Fibroblast of mammary gland (primary cell): ENCODE results near the gene PRR29.

Experiments used
- DNase-seq: peaks from one replicate; pipeline ENCODE4 v3.0.0-alpha.2; 2010; ENCODE audit warnings: low read depth
- H3K4me3 ChIP-seq: 2 replicates; pipeline ENCODE4 v1.5.1; 2011; ENCODE audit warnings: low read depth, mild to moderate bottlenecking, low read length, moderate library complexity; ENCODE audit not compliant: control insufficient read depth
- TF ChIP-seq, protein P1 (sequence below): conservative IDR thresholded peaks from 2 replicates; pipeline ENCODE4 v1.5.1; 2011; ENCODE audit warnings: low read depth, low read length, inconsistent platforms; ENCODE audit not compliant: control insufficient read depth, insufficient read depth

The PRR29 gene

DNA sequence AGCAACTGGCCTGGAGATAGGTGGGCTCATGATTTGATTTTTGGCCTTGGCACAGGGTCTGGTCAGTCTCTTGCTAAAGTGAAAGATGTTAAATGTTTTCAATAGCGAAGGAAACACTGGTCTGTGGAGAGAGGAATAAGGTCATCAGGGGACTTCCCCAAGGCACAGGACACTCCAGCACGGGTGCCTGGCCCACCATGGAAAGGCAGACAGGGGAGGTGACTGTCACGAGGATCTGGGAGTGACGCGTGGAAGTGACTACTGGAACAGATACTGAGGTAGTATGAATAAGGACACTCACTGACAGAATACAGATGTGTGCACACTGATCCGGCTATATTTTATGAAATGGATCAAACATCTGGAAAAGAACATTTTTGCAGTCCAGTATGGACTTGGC is 39.0 kb downstream of the PRR29 start:
- TF ChIP-seq, protein P1, sequence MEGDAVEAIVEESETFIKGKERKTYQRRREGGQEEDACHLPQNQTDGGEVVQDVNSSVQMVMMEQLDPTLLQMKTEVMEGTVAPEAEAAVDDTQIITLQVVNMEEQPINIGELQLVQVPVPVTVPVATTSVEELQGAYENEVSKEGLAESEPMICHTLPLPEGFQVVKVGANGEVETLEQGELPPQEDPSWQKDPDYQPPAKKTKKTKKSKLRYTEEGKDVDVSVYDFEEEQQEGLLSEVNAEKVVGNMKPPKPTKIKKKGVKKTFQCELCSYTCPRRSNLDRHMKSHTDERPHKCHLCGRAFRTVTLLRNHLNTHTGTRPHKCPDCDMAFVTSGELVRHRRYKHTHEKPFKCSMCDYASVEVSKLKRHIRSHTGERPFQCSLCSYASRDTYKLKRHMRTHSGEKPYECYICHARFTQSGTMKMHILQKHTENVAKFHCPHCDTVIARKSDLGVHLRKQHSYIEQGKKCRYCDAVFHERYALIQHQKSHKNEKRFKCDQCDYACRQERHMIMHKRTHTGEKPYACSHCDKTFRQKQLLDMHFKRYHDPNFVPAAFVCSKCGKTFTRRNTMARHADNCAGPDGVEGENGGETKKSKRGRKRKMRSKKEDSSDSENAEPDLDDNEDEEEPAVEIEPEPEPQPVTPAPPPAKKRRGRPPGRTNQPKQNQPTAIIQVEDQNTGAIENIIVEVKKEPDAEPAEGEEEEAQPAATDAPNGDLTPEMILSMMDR, result no peak
- no peak for DNase-seq
- H3K4me3 ChIP-seq, result no peak overlapping the region

DNA sequence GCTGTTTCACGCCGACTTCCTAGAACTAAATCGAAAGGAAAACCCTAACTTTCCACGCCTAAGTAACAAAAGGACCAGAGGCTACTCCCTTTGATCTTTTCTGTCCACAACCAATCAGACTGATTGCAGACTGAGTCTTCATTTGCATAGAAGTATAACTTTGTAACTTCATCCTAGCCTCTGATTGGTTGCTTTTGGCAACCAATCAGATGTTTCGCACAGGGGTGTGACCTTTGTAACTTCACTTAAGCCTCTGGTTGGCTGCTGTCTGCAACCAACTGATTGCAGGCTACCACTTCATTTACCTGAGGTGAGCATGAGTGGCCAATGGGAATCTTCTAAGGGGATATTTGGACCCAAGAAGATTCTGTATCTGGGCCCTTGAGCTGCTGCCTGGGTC is 39.7 kb downstream of the PRR29 start:
- H3K4me3 ChIP-seq, result no peak overlapping the region
- TF ChIP-seq, protein P1, result no peak
- DNase-seq, result no peak

DNA sequence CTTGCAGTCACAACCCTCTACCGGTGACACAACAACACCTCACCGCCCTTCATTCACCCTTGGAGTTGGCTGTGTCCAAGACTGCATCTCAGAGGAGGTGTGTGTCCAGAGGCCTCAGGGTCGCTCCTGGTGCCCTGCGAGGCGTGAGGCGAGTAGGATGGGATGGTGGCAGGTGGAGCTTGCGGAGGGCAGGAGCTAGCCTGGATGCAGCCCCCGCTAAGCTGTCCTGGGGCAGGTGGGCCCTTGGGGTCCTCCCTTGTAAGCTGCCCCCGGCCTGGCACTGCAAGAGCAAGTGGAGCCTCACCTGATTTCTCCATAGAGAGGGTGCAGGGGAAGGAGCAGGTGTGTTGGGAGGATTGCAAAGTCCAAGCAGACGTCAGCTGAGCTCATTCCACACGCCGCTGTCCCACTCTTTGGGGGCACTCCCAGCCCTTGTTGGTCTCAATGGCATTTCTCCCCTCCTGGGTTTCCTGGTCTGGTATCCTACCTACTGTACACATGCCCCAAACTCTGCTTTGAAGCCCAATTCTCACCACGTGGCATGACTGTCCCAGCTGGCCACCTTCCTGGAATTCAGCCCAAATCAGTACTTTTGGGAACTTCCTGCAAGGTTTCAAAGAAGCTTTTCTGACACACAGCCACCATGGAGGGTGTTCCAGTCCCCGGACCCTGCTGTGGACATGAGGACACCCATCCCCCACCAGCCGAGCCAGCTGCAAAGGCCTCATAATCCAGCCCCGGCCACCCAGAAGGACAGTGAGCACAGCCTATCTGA is 40.4 kb downstream of the PRR29 start:
- H3K4me3 ChIP-seq, result no peak overlapping the region
- TF ChIP-seq, protein P1, result no peak
- DNase-seq, result no peak

DNA sequence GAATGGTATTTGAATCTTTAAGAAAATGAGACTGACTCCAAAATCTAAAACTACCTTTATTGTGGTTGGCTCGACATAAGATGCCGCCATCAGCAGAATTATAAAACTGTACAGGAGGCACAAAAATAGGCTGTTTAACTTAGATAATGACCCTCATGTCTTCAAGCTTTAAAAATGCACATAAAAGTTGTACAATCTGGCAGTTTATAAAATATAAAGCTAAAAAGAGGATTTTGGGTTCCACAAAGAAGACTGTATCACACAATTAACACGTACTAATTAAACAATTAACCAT is 40.9 kb downstream of the PRR29 start:
- H3K4me3 ChIP-seq, result no peak overlapping the region
- no peak for DNase-seq
- TF ChIP-seq, protein P1, result no peak

DNA sequence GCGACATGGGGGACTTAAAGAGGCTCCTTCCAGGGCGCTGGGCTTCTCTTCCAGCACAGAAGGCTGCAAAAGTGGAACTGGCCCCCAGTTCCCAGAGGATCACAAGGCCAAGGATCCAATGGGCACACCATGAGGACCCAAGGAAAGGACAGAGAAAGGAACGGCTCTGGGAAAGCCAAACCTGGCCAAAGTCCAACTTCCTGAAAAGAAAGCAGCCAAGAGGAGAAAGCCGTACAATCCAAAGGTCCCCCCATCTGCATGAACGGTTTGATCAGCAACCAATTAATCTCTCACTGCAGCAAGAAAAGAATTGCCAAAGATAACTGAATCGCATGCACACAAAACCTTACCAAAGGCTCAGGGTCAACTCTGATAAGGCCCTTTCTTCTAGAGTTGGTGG is 42.1 kb downstream of the PRR29 start:
- DNase-seq, result no peak
- no peak overlapping the region for H3K4me3 ChIP-seq
- TF ChIP-seq, protein P1, result no peak

DNA sequence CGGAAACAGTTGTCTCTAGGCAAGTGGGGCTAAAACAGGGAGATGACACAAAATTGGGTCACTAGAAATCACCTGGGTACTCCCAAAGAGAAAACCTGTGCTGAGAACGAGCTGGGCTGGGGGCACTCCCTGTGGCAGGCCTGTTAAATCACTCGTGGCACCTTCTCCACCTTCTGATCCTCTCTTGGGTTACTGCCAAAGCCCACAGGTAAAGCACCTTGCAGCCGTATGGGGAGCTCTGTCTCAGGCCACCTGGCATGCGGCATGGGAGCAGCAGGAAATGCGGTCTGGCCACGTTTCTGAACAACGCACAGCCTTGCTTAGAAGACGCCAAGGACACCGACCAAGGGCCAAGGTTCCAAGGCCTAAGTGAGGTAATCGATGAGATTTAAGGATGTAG is 43.8 kb downstream of the PRR29 start:
- no peak overlapping the region for H3K4me3 ChIP-seq
- no peak for DNase-seq
- TF ChIP-seq, protein P1, result no peak

DNA sequence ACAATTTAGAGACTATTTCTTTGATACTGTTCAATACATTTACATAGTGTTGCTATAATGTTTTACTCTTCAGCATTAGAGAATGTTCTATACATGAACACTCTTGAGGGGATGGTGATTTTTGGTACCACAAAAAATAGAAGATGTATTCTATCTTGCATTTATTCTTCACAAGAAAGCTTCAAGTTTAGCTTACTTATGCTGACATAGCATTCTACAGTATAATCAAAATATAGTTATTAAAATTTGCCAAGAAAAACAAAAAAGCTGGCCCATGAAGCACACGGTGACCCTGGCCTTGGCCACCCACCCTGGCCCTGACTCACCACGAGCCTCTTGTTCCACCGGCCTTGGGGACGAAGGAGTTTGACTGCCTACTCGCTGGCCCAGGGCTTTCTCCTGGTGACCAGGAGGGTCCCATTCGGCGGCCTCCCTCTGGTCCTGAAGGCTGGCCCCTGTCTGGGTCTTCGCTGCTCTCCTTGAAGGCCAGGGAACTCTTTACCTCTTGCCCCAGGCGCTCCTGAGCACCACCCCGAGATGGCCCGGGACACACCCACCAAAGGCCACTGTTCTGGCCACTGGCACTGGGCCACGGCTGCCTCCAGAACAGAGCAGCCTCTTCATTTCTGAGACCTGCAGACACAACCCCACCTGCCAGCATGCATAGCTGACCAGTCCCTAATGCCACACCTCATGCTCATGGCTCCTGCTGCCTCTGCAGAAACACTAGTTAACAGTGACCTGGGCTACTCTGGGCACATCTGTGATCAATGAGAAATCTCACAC is 44.7 kb downstream of the PRR29 start:
- no peak overlapping the region for H3K4me3 ChIP-seq
- no peak for DNase-seq
- TF ChIP-seq, protein P1, result no peak
